Activated T-cell treated with anti-CD3 and anti-CD28 coated beads, Interleukin-2, amount 50 U/mL, for 1 hour (primary cell): ENCODE data around the gene SRSF9.
"Not testable (repeated sequence)": the region's sequence is repeated elsewhere in the genome, so short reads cannot be mapped to it uniquely, and the experiment has no call there.

Experiments
- DNase-seq: peaks from one replicate; pipeline ENCODE4 v3.0.0-alpha.2; 2020

SRSF9 gene, protein sequence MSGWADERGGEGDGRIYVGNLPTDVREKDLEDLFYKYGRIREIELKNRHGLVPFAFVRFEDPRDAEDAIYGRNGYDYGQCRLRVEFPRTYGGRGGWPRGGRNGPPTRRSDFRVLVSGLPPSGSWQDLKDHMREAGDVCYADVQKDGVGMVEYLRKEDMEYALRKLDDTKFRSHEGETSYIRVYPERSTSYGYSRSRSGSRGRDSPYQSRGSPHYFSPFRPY

DNA sequence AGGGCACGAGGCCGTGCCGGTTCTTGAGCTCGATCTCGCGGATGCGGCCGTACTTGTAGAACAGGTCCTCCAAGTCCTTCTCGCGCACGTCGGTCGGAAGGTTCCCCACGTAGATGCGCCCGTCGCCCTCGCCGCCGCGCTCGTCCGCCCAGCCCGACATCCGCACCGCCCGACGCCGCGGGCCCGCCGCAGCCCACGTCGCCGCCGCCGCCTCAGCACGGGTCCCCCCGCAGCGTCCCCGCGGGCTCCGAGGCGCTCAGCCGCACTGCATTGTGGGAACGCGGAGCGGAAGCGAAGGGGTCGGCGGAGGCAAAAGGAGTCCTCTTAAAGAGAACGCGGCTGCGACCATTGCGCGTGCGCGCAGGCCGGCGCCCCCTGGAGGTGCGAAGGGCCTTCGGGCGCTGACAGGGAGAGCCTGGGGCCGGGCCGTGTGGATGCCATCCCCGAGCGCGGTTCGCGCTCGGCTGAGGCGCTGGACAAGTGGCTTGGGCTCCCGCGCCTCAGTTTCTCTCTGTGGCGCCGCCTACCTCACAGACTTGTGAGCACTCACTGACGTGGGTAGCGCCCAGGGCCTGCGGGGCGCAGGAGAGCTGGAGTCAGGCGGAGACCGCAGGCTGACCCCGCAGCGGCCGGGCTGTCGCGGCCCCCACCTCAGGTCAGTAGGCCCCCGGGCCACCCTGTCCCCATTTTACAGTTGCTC lies at the start of gene SRSF9:
TSS of gene SRSF9 (minus strand) at position 299 of the 700 bp plus-strand sequence. CDS start at position 160, 139 bp downstream.
- peak; percentile 97 for DNase-seq

DNA sequence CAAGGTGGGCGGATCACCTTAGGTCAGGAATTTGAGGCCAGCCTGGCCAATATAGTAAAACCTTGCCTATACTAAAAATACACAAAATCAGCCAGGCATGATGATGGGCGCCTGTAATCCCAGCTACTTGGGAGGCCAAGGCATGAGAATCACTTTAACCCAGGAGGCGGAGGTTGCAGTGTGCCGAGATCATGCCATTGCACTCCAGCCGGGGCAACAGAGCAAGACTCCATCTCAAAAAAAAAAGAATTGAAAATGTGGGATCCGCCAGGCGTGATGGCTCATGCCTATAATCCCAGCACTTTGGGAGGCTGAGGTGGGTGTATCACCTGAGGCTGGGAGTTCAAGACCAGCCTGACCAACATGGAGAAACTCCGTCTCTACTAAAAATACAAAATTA lies 49.8 kb upstream of the SRSF9 start:
- DNase-seq: not testable (repeated sequence)

DNA sequence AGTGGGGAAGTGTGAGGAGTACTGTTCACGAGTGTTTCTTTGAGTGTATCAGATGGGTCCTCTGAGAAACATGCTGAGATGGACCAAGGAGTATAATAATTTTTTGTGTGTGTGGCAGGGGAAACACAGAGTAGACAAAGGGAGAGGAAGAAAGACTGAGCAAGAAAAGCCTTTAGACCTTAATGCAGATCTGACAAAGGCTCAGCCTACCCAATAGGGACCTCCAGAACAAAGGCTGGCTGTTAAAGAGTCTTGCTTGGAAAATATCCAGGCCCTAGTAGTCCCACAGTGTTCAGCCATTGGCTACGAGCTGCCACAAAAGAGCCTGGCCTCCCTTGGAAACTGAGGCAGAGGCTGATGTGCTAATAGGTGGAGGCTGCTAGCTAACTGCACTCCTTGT lies 45.9 kb upstream of the SRSF9 start:
- no peak for DNase-seq

DNA sequence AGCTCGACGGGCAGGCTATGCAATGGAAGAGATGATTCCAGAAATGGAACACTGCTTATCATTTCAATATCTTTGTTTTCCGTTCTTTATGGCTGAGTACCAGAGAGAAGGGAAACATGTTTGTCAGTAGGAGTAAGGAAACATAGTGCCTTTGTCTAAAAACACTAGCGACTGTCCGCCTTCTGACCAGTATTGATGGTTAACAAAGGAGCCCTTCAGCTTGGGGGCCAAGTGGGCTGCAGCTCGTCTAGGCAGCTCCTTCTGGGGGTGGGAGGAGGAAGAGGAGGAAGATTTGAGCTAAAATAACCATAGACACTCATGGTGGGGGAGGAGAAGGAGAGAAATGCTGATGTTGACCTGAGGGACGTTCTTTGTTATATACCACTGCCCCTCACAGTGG lies 44.5 kb upstream of the SRSF9 start:
- no peak for DNase-seq

DNA sequence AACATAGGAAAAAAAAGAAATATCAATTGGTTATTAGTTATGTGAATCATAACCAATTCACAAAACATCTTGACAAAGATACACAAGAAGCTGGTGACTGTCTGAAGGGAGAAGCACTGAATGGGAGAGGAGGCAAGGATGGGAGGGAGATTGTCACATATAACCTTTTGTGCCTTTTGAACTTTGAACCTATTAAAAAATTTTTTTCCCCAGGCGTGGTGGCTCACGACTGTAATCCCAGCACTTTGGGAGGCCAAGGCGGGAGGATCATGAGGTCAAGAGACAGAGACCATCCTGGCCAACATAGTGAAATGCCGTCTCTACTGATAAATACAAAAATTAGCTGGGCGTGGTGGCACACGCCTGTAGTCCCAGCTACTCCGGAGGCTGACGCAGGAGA lies 39.0 kb upstream of the SRSF9 start:
- no peak for DNase-seq

DNA sequence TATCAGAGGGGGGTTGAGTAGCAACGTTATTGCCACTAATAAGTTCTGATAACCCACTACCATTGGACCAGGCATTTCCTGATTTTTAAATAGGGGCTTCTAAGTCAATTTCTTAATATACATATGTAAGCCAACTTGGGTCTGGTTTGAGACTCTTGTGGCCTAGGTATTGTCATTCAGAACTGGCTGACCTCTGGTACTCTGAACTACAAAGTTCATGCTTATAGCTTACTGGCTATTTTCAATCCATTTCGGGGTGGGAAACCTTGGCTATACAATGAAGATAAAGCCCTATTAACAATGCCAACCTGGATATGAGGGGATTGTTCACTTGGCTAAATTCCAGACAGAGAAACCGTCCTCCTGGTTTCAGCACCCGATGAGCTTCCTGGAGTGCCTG lies 35.0 kb upstream of the SRSF9 start:
- no peak for DNase-seq

DNA sequence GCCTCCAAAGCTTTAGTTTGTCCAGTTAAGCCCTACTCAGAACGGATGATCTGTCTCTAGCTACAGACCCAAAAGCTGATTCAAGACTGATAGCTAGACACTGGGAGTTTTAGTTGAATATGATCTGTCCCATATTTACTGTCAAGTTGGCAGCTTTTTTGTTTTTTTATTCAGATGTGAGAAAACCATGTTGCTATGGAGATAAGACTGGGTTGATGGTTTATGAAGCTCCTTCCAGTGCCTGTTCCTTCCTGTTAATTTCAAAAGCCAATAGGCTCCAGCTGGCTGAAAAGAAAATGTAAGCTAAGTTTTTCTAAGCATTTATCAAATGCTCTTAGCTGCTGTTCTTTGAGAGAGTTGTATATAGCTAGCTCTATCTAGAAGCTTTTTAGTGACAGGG lies 31.0 kb upstream of the SRSF9 start:
- DNase-seq: no peak

DNA sequence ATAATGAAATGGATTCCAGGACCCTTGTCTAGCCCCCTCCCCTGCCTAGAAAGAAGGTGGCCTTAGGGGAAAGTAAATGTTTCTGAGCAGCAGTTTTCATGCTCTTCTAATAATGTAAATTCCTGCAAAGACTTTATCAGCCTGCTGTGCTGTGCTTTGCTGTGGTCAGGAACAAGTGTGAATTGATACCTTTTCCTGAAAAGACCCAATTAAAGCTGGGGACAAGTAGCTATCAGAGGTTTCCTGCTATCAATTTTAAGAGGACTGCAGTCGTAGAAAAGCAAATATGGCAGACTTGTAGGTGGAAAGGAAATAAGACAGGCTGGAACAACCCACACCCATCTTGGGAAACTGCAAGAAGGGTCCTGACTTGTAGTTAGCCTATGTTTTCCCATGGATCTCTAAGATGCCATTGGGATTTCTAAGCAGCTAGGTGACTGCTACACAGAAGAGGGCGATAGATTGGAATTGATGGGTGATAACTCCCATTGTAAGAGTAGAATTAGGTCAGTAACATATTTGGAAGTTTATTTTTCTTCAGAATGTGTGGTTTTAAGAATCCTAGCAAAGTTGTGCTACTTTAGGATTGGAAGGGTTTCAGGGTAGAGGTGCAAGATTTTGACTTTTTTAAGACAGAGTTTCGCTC lies 29.4 kb upstream of the SRSF9 start:
- DNase-seq: no peak

DNA sequence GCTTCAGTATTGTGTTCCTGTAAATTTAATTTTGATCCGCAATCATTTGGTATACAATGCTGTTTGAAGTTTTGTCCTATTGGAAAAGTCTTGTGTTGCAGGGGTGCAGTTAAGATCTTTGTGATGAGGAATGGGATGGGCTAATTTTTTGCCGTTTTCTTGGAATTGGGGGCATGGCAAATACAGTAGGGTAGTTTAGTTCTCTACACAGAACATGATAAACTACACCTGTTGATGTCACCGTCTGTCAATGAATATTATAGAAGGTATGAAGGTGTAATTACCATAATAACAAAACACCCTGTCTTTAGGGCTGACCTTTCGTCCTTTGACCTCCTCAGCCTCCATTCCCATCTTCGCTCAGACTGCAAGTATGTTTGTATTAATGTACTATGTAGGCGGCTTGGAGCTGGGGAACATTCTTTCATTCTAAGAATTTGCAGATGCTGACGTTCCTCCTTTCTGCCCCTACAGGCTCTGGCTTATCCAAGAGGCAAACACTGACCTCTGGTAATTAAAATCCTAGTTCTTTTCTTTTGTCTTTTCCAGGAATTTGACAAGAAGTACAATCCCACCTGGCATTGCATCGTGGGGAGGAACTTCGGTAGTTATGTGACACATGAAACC lies 28.1 kb upstream of the SRSF9 start:
- no peak for DNase-seq

DNA sequence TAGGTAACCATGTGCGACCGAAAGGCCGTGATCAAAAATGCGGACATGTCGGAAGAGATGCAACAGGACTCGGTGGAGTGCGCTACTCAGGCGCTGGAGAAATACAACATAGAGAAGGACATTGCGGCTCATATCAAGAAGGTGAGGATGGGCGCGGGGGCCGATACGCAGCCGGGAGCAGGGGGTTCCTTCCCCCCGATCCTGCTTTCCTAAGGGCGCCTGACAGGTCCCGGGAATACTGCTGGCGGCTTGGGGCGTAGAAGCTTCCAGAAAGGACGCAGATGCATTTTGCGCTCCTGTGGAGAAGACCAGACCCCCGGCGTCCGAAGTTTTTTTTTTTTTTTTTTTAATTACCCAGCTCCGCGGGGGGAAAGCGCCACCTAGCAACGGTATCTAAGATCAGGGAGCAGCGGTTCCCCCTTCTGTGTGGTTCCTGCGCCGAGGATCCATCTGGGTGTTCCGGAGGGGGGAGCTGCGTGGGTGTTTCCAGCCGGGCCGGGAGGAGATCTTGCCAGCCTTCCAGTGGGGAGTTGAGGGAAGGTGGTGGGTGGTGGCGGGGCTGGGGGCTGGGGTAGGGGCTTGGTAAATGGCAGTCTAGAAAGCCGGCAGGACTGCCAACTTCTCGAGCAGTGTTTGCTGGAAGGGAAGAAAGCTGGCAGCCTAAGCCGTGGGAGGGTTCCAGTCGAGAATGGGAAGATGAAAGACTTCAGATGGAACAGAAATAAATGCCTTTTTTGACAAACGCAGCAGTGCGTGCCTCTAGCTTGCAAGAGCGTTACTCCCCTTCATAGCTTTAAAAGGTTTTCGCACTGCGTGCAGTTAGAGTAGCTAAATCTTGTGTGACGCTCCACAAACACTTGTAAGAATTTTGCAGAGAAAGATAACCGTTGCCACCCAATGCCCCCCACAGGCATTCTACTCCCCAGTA lies 27.1 kb upstream of the SRSF9 start:
- DNase-seq: no peak

DNA sequence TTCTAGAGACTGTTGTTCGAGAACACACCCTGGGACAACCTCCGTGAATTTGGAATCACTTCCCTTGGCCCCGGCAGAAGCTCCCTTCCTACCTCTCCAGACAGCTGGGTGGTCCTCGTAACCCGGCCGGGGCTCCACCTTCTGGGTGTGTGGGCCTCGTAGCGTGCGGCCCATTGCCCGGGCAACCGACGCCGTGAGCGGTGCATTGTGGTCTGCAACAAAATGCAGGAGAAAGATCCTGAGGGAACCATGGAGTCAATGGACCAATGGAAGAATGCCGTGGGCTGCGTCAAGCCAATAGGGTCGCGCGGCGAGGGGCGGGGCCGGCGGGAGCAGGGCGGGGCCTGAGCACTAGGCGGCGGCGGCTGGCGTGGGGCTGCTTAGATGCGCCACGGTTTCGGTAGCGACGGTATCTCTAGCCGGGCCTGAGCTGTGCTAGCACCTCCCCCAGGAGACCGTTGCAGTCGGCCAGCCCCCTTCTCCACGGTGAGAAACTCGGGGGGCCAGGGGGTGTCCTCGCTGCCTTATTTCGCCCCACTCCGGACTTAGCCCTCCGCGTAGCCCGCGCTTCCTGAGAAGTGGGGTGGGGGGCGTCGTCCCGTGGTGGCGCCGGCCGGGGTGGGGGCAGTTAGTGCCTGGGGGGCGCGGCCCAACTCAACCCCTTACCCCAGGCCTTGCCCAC lies 26.3 kb upstream of the SRSF9 start, which contains the start of gene DYNLL1:
TSS of gene DYNLL1 (plus strand) at position 383 of the 682 bp plus-strand sequence. CDS start 309 bp downstream, outside the sequence.
- DNase-seq: peak; percentile 99

DNA sequence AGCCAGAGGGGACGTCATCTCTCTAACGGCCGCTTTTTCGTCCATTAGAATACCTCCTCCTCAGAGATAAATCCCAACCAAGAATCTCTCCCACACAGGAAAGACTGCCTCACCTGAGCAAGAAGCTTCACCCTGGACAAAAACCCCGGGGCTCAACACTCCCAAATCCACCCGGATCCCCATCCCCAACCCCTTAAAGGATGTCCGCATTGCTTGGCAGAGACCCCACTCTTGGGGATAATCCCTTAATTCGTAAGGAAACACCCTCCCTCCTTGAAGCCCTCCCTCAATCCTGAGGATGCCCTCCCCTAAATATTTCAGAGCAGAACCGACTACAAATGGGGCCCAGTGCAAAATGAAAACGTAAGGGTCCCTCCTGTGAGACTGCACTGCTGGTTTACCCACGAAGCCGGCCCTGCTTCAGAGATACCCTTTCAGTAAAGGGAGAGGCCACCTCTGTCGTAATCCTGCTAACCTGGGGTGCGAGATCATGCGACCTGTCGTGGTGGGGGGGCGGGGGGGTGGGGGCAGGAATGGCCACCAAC lies 25.7 kb upstream of the SRSF9 start:
- DNase-seq: no peak

DNA sequence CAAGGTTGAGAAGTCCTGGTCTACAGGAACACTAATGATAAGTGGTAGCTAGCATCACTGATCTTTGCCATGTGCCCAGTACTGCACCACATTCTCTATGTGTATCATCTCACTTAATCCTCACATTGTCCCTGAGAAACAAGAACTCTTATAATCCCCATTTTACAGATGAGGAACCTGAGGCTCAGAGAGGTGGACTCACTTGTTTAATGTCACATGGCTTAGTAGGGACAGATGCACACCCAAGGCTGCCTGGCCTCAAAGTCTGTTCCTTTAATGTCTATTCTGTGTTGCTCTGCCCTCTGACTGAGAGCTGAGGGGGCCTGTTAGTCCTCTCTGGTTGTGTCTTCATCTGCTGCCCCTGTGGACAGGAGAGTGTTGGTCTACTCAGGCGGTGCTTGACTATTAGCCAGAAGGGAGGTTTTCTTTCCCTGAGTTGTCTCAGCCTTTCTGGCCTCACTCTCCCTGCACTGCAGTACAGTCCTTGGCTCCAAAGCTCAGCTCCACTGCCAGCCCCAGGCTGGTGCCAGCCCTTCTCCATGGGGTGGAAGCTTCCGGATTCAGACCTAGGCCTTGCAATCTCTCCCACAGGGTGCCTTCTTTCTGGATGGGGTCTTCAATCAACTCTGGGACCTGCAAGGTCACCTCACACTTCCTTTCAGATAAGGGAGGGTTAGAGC lies 21.4 kb upstream of the SRSF9 start:
- no peak for DNase-seq

DNA sequence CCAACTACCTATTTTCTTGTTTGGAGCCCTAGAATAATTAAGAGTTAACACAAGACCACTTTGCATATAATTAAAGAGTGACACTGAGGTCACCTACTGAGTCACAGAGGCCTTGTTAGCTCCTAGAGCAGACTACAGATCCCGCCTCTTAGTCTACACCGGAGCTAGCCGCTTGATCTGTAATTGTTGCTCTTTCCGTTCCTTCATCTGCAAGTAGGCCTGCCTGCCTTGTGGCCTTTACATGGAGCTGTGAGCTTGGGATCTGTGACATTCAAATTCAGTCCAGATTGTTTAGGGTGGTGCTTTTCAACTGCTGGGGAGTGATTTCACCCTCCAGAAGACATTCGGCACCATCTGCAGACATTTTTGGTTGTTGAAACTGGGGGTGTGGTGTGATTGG lies 20.8 kb upstream of the SRSF9 start:
- no peak for DNase-seq

DNA sequence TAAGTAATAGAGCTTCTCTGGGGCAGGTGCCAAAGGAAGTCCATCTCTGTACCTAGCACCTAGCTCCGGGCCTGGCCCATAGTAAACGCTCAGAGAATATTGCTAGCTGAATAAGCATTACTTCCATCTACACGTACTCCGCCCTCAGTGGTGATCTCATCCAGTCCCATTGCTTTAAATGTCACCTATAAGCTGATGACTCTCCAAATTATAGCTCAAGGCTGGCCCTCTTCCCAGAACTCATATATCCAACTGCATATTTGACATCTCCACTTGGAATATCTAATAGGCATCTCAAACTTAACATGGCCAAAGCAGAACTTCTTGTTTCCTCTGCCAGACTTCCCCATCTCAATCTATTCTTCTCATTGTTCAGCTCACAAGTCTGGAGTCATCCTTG lies 19.5 kb upstream of the SRSF9 start:
- no peak for DNase-seq

DNA sequence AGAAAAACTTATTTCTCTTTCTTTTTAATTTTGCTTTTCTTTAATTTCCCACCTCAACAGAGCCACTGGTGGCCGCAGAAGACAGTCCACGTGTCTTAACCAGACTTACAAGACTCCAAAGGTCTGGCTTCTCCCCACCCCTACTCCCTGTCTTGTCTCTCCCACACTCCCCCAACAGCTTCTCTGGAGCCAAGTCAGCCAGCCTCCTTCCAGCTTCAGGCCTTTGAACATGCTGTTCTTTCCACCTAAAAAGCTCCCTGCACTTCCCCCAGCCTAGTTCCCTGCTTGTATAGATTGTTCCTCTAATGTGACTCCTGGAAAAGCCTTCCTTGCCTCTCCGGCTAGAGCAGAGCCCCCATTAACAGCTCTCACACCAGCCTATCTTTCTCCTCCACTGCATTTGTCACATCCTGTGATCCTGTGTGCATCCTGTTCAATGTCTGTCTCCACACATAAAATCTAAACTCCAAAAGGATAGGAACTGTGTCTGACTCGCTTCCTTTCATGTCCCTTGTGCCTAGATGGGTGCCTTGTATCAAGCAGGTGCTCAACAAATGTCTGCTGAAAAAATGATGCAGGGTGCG lies 18.6 kb upstream of the SRSF9 start:
- DNase-seq: no peak

DNA sequence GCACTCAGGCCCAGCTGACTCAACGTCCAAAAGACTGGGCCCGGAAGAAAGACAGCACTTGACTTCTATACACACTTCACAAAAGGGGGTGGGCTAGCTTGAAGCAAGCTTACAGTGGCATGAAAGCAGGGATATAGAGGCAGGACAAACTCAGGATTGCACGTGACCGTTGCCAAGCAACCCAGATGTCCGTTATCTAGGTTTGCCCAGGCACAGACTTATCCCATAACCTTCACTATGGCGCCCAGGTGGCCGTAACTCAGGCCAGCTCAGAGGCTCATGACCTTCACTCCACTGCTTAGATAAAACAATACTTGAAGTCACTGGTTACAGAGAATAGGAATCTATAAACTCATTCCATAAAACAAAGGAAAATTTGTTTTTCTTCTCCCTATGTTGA lies 18.0 kb upstream of the SRSF9 start:
- not testable (repeated sequence) for DNase-seq

DNA sequence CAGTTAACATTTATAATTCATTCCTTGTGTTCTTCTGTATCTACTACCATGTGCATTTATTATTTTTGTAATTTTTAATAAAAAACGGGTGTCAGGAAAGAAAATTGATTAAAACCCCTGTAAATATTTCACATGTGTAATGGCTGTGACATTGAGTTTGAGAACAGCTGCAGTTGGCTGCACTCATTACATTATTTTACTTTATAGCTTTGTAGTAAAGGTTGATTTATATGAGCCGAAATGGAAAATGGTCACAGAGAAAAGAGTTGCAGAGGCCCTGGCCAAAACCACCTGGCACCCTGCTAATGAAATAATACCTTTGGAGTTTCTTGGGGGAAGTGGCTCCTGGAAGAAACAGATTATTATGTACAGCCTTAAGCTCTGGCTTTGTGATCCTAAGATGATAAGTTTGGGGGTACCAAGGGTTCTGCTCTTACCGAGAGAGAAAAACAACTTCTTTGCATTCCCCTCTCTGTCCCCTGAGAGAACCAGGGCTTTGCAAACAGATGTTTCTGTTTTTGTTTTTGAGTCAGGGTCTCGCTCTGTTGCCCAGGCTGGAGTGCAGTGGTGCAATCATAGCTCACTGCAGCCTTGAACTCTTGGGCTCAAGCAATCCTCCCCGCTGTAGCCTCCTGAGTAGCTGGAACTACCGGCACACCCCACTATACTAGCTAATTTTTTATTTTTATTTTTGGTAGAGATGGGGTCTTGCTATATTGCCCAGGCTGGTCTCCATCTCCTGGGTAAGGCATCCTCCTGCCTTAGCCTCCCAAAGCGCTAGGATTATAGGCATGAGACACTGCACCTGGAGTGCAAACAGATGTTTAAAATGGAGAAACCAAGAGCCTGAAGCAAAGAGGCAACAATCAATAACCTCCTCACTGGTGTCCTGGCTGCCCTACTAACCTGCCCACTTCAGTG lies 16.7 kb upstream of the SRSF9 start:
- DNase-seq: no peak

DNA sequence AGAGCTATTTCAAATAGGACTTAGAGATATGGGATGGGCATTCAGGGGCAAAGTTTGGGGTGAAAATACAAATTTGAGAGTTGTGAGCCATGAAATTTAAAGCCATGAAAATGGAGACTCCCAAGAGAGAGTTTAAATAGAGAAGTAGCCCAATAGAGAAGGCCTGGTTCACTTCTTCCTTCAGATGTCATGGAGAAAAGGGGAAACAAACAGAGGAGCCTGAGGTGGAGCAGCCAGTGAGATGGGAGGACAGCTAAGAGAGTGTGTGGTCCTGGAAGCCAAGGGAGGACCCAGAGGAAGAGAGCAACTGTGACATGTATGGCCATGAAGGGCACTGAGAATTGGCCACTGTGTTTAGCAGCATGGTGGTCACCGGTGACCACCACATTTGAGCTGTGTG lies 14.1 kb upstream of the SRSF9 start:
- no peak for DNase-seq
